ENCODE measurements around the gene HIKESHI.

Gene HIKESHI

GRCh38 chr11:86374069-86374468, 72.0 kb downstream of the HIKESHI start:
- Histone ChIP-seq H3K9ac (ENCODE audit: low read length) (no peak overlapping the region), H3F3A (ENCODE audit: insufficient read depth, low read length) (no peaks in the 10 kb centered on the region), H2AFZ (ENCODE audit: low read length) (no peak overlapping the region), H4K20me1 (ENCODE audit: insufficient read depth, low read length) (no peaks in the 10 kb centered on the region), H3K9me3 (ENCODE audit: low read length) (no peaks in the 10 kb centered on the region), H3K79me2 (ENCODE audit: insufficient read depth, low read length) (no peaks in the 10 kb centered on the region), H3K4me1 (ENCODE audit: insufficient read depth, low read length, severe bottlenecking) (no peaks in the 10 kb centered on the region), H3K36me3 (ENCODE audit: insufficient read depth, low read length) (no peaks in the 10 kb centered on the region), H3K4me3 (ENCODE audit: low read depth, low read length, poor library complexity, severe bottlenecking) (no peak overlapping the region), H3K27me3 (ENCODE audit: insufficient read depth, low read length) (no peaks in the 10 kb centered on the region), H3K4me2 (ENCODE audit: low read length) (no peak overlapping the region), H3K27ac (ENCODE audit: low read depth, low read length, poor library complexity, severe bottlenecking) (no peak overlapping the region), H3K9me2 (ENCODE audit: low read depth, low read length) (no peaks in the 10 kb centered on the region)
- no peak for TF ChIP-seq CTCF (IDR thresholded peaks at IDR 0.05; ENCODE audit: low read length)
- TF ChIP-seq EZH2 (IDR thresholded peaks at IDR 0.05; ENCODE audit: borderline replicate concordance, low read length), result no peak

- H3F3A ChIP-seq (ENCODE audit: insufficient read depth, low read length), result no peaks in the 10 kb centered on the region
- no peak within 1 kb of the TSS for H2AFZ ChIP-seq (ENCODE audit: low read length)
- no peaks in the 10 kb centered on the region for H3K9me2 ChIP-seq (ENCODE audit: low read depth, low read length)
- no peaks in the 10 kb centered on the region for H3K79me2 ChIP-seq (ENCODE audit: insufficient read depth, low read length)
- no peak for TF ChIP-seq EZH2 (IDR thresholded peaks at IDR 0.05; ENCODE audit: borderline replicate concordance, low read length)
- no peak for TF ChIP-seq CTCF (IDR thresholded peaks at IDR 0.05; ENCODE audit: low read length)
- no peaks in the 10 kb centered on the region for H3K4me1 ChIP-seq (ENCODE audit: insufficient read depth, low read length, severe bottlenecking)
- no peaks in the 10 kb centered on the region for H3K36me3 ChIP-seq (ENCODE audit: insufficient read depth, low read length)
- no peak within 1 kb of the TSS for H3K9ac ChIP-seq (ENCODE audit: low read length)
- no peaks in the 10 kb centered on the region for H3K9me3 ChIP-seq (ENCODE audit: low read length)
- no peak within 1 kb of the TSS for H3K27ac ChIP-seq (ENCODE audit: low read depth, low read length, poor library complexity, severe bottlenecking)
- H3K4me2 ChIP-seq (ENCODE audit: low read length), result no peak within 1 kb of the TSS
- H3K4me3 ChIP-seq (ENCODE audit: low read depth, low read length, poor library complexity, severe bottlenecking), result no peak within 1 kb of the TSS
- H3K27me3 ChIP-seq (ENCODE audit: insufficient read depth, low read length), result no peaks in the 10 kb centered on the region
- H4K20me1 ChIP-seq (ENCODE audit: insufficient read depth, low read length), result no peaks in the 10 kb centered on the region
These were observed 72.5 kb downstream of the HIKESHI start, which contains the start of gene CCDC81 for GRCh38 chr11:86374586-86374985. CCDC81 (plus strand) TSS chr11:86374887; CDS start chr11:86375164, 277 bp downstream.

GRCh38 chr11:86377972-86378371, 75.9 kb downstream of the HIKESHI start:
- Histone ChIP-seq H4K20me1 (ENCODE audit: insufficient read depth, low read length) (no peaks in the 10 kb centered on the region), H3K79me2 (ENCODE audit: insufficient read depth, low read length) (no peaks in the 10 kb centered on the region), H3K4me1 (ENCODE audit: insufficient read depth, low read length, severe bottlenecking) (no peaks in the 10 kb centered on the region), H3K9me3 (ENCODE audit: low read length) (no peaks in the 10 kb centered on the region), H3F3A (ENCODE audit: insufficient read depth, low read length) (no peaks in the 10 kb centered on the region), H3K36me3 (ENCODE audit: insufficient read depth, low read length) (no peaks in the 10 kb centered on the region), H3K4me3 (ENCODE audit: low read depth, low read length, poor library complexity, severe bottlenecking) (no peak overlapping the region), H3K4me2 (ENCODE audit: low read length) (no peak overlapping the region), H3K9ac (ENCODE audit: low read length) (no peak overlapping the region), H3K9me2 (ENCODE audit: low read depth, low read length) (no peaks in the 10 kb centered on the region), H3K27ac (ENCODE audit: low read depth, low read length, poor library complexity, severe bottlenecking) (no peak overlapping the region), H3K27me3 (ENCODE audit: insufficient read depth, low read length) (no peaks in the 10 kb centered on the region), H2AFZ (ENCODE audit: low read length) (no peak overlapping the region)
- TF ChIP-seq EZH2 (IDR thresholded peaks at IDR 0.05; ENCODE audit: borderline replicate concordance, low read length), result no peak
- TF ChIP-seq CTCF (IDR thresholded peaks at IDR 0.05; ENCODE audit: low read length), result no peak
